GM19324 (cell line): ENCODE results near the gene SAA1.

ENCODE experiments used
- ATAC-seq: cut with Tn5 transposase; IDR thresholded peaks from one replicate; pipeline ENCODE4 v1.9.1; 2021; ENCODE audit warnings: mild to moderate bottlenecking, moderate library complexity; ENCODE audit not compliant: unreplicated experiment, low FRiP score

The SAA1 gene

DNA sequence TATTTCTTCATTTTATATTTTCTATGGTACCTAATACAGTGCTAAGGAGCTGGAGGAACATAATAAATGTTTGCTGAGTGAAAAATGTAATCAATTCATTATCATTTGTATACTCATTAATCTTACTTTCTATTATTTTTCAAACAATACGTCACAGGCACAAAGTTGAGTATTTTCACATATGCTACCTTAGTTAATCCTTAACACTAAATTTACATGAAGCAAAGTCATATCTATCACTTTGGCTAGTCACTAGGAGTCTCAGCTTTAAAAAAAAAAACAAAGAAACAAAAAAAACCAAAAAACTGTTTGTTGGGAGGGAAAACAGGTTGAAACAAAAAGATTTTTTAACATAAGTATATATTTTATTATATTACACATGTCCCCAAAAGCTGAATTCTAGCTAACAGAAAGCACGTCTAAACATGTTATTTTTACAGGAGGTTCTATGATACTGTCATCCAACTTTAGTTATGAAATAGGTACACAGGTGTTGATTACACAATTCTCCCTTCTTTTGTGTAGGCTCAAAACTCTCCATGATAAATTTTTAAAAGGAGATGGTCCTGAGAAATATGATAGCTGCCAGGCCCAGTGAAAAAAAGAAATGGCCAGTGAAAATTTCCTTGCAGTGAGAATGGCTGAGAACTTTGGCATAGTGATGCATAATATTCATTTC, 41.5 kb downstream of the SAA1 start:
- no peak for ATAC-seq

DNA sequence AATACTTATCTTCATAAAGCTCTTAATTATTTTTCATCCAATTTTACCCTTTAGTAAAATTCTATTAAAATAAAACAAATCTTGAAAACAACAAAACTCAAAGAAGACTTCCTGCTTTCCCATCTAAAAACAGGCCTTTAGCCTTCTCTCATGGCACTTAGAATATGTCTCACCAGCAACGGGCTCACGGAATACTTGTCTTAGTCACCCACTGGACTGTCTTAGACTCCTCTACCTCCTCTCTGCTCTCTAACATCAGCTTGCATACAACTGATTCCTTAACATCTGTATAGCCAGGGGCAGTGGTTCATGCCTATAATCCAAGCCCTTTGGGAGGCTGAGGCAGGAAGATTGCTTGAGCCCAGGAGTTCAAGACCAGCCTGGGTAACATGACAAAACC, 42.2 kb downstream of the SAA1 start:
- ATAC-seq = no peak

DNA sequence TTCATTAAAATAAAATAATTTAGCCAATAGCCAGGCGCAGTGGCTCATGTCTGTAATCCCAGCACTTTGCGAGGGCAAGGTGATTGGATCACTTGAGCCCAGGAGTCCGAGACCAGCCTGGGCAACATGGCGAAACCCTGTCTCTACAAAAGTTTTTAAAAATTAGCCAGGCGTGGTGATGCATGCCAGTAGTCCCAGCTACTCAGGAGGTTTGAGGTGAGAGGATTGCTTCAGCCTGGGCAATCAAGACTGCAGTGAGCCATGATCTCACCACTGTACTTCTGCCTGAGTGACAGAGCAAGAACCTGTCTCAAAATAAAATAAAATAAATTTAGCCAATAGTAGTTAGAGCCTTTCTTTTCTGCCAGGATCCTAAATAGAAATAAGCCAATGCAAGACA, 43.6 kb downstream of the SAA1 start:
- ATAC-seq = no peak

DNA sequence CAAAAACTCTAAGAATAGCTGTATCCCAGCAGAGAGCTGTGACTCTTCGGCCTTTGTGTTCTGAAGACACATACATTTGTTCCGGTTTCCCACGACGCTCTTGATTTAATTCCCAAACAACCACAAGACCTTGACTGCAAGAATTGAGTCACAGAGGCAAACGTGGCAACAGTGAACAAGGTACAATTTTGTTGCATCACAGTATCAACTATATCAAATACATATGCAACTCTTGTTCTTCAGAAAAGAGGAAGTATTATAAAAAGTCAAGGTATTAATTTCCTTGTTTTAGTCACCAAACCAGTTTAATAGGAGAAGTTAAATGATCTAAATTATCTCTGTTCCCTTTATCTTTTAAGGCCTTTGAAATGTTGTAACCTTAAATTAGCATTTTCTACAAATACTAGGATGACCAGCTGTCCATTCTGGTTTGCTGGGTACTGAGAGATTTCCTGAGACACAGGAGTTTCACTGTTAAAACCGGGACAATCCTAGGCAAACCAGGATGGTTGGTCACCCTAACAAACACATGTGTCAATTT, 44.8 kb downstream of the SAA1 start:
- no peak for ATAC-seq

DNA sequence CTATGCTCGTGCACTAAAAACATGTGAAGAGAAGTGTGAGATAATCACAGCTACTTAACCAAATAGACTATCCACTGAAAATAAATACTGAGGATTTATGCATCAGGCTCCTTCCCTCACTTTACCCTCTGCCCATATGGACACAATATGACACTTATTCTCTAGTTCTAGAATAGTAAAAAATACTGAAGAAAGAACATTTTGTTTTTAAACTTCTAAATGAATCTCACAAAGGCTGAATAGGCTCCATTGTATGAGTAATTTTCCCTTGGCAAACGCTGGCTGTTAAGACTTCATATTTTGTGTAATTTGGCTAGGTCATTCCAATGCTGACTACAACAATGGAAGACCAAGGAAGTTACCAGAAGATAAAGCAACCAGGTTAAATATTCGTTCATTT, 45.9 kb downstream of the SAA1 start:
- no peak for ATAC-seq

DNA sequence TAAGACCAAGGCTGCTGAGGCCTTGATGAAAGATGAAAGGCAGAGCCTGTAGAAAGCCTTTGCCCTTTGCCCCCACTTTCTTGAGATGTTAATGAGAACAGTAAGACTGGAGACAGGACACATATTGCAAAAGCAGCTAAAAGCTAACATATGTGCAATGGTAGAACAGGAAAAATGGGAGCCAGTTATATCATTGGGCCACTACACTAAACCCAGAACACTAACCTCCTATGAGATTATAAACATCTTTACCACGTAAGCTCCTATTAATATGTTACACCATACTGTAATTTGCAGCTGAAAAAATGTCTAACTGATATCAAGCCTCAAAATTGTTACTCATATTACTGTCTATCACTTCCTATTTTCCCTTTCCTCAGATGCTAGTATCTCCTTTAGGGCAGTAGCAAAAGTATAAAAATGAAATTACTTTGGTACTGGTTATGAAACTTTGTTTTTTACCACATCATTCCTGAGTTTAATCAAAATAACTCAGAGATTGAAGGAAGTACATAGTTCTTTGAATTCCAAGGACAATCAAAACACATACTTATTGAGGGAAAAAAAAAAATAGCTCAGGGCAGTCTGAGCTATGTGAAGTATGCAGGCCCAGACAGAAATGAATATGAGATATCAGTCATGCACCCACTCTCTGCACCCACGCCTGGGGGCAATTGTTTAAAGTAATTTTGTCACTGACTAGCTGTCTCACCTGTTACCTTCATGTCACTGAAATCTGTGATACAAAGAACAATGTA, 46.8 kb downstream of the SAA1 start:
- ATAC-seq = no peak

- ATAC-seq = no peak
These were observed 48.1 kb downstream of the SAA1 start for GRCh38 chr11:18313965-18314763.

GRCh38 chr11:18314784-18315523, 48.9 kb downstream of the SAA1 start:
- no peak for ATAC-seq

- no peak for ATAC-seq
These were observed 49.8 kb downstream of the SAA1 start for GRCh38 chr11:18315893-18316292.

- no peak for ATAC-seq
These were observed 51.5 kb downstream of the SAA1 start for GRCh38 chr11:18317551-18317950.
